NCI-H146 (cell line): ENCODE measurements around the gene PTPN23.
A peak's percentile ranks its signal among the peaks of the same experiment; 100 is the strongest.

Experiments used
- DNase-seq: peaks from one replicate; lab custom pipeline; 2025; lab: John Stamatoyannopoulos, UW

Gene PTPN23

DNA sequence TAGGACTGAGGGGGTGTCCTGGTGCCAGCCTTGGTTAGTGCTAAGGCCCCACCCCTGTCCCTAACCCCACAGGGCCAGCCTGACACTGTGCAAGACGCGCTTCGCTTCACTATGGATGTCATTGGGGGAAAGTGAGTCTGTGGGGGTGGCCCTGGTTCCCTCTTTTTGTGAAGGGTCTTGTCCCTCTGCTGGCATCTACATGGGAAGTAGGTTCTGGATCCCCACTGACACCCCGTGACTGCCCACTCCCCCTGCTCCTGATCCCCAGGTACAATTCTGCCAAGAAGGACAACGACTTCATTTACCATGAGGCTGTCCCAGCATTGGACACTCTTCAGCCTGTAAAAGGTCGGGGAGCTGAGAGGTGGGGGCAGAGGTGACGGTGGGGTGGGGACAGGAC lies 26.4 kb downstream of the PTPN23 start:
- DNase-seq = no peak

GRCh38 chr3:47407896-47408838 lies 27.3 kb downstream of the PTPN23 start:
- DNase-seq = no peak

GRCh38 chr3:47408839-47409229 lies 28.0 kb downstream of the PTPN23 start:
- no peak for DNase-seq

DNA sequence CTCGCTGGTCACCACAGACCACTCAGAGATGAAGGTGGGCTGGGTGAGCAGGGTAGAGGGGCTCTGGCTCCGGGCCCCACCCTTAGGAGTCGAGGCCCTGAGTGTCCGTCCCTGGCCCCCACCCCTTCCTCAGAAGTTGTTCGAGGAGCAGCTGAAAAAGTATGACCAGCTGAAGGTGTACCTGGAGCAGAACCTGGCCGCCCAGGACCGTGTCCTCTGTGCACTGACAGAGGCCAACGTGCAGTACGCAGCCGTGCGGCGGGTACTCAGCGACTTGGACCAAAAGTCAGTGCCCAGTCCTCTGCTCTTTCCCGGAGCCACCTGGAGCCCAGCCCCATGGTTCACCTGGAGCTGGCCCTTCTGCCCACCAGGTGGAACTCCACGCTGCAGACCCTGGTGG lies 28.5 kb downstream of the PTPN23 start:
- no peak for DNase-seq

- DNase-seq = no peak
These were observed 29.0 kb downstream of the PTPN23 start for GRCh38 chr3:47409688-47410416.

DNA sequence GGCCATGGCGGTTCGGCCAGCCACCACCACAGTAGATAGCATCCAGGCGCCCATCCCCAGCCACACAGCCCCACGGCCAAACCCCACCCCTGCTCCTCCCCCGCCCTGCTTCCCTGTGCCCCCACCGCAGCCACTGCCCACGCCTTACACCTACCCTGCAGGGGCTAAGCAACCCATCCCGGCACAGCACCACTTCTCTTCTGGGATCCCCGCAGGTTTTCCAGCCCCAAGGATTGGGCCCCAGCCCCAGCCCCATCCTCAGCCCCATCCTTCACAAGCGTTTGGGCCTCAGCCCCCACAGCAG lies 29.5 kb downstream of the PTPN23 start:
- DNase-seq = no peak

GRCh38 chr3:47410801-47411646 lies 30.2 kb downstream of the PTPN23 start:
- DNase-seq = no peak

- no peak for DNase-seq
These were observed 31.1 kb downstream of the PTPN23 start for GRCh38 chr3:47411696-47412452.

GRCh38 chr3:47412453-47412756 lies 31.6 kb downstream of the PTPN23 start:
- DNase-seq = no peak

- no peak for DNase-seq
These were observed 32.2 kb downstream of the PTPN23 start for GRCh38 chr3:47412842-47413520.

DNA sequence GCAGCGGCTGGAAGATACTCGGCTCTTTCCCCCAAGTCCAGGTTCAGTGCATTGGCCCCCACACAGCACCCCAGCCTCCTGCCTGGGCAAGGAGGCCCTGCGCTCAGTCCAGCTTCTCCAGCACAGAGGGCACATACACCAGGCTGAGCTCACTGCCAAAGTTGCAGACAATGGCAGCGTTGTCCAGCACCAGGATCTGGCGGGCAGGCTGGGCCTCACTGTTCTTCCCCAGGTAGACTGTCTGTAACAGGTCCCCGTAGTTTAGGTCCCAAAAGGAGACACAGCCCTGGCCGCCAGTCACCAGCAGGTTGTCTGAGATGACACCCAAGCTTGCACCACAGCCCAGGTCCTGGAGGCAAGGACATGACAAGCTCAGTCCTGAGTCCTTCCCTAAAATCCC lies 32.9 kb downstream of the PTPN23 start:
- no peak for DNase-seq

DNA sequence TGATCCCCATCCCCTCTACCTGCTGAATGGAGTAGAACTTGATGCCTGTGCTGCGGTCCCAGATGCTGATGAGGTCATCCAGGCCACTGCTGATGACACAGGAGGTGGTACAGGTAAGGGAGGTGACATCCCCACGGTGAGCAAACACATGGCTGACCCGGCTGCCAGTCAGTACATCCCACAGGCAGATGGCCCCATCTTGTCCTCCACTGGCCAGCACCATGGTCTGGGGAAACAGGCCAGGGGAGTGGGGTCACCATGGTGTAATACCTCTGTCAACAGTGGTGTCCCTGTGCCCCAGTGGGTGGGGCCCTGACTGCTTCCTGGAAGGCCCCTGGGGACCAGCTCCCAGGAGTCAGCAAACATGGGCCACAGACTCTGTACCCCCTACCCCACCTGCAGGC lies 33.3 kb downstream of the PTPN23 start:
- peak; percentile 20 for DNase-seq

DNA sequence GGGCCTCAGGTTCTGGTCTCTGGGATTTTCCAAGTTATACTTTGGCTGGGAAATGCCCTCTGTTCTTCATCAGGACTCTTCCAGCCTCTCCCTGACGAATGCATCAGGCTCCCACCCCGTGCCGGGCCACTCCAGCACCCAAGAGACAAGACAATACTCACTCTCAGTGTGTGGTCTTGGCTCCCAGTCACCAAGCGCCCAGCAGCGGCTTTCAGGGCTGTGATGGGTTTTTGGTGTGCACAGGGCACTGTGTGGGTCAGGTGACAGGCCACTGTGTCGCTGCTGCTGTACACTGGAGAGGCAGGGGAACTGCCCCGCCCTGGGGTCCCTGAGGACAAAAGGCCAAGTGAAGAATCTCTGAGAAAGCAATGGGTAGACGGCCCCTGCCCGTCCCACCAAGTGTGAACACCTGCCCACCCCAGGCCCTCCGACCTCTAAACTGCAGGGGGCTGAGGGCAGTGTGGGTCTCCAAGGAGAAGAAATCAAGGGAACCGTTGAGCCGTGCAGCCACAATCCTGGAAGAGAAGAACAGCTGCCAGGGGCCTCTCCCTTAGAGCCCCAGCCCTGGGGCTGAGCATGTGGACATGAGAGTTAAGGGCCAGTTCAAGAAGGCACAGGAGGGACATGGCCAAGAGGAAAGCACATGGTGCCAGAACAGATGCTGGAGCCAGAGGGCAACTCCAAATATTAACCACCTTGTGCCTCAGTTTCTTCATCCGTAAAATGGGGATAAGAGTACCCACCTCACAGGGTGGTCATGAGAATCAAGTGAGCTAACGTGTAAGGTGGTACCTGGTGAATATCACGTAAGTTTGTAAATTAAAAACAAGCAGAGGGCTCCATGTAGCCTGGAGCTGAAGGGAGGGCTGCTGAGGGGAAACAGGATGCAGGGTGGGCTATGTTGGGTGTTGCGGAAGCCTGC lies 34.1 kb downstream of the PTPN23 start:
- DNase-seq = peak; percentile 16

GRCh38 chr3:47416041-47416440 lies 35.2 kb downstream of the PTPN23 start:
- DNase-seq = peak; percentile 22

DNA sequence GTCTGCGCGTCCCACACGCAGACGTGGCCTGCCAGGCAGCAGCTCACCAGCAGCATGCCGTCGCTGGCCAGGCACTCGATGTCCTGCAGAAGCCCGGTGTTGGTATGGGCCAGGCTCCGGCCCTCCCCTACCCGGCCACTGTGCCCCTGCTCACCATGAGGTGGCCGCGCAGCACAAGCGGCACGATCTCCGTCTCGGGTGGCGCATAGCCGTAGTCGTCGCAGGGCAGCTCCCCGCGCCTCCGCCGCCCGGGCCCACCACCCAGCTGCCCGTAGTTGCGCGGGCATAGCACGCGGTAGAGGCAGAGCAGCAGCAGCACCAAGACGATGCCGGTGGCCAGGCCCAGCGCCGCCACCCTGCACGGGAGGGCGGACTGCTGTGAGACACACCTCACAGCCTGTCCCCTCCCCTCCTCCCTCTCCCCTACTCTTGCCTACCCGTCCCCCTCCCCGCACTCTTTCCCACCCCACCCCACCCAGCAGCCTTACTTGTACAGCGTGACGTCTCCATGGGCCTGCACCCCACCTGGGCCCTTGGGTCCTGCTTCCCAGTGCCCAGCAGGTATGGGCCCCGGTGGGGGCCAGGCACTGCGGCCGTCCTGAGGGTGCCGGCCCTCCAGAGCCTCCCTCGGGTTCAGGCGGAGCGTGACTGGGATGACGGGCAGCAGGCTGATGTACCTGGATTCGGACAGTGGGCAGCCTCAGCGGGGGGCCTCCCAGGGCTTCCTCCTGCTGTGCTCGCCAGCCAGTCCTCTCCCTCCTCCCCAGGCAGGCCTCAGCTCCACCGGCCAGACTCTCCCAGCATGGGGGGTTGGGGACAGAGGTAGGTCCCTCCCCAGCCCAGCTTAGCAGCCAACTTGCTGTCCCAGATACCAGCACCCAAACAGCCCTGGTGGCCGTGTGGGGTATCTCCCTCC lies 37.6 kb downstream of the PTPN23 start:
- no peak for DNase-seq

GRCh38 chr3:47419083-47420043 lies 38.5 kb downstream of the PTPN23 start:
- no peak for DNase-seq

GRCh38 chr3:47420044-47420430 lies 39.2 kb downstream of the PTPN23 start:
- no peak for DNase-seq
